Ovary (tissue), 3 donors: ENCODE measurements around the gene RAD52.

Experiments used
- CTCF ChIP-seq, 3 donors: fragments of 450-650 bp in 2 of 3; fragments of 200-600 bp in 1 of 3; IDR thresholded peaks; one replicate each; pipeline versions ENCODE4 v1.5.1 to v1.8.0; 2016 to 2022; ENCODE audit warnings: antibody characterized with exemption in 3 of 3, mild to moderate bottlenecking in 1 of 3
- POLR2A ChIP-seq: fragments of 450-650 bp; IDR thresholded peaks from one replicate; pipeline ENCODE4 v1.6.1; 2017; ENCODE audit warnings: antibody characterized with exemption, mild to moderate bottlenecking, moderate library complexity
- donor health status: DM: no; HTN: no; CAD: no.

- TF ChIP-seq CTCF (IDR thresholded peaks at IDR 0.05) (no peak), POLR2A (no peak)
Measured at GRCh38 chr12:931060-931459, 18.4 kb downstream of the RAD52 start.
